Tibial nerve (tissue), 4 donors: ENCODE results near the gene PFKM. TPM values are rescaled to one million over a fixed set of nuclear protein-coding genes. Genes with fewer than 3 reads are reported as not detected.

ENCODE experiments used
- DNase-seq, 2 donors: peaks; one replicate each; pipeline ENCODE4 v3.0.0-alpha.2; 2019; ENCODE audit warnings: low spot score in 2 of 2
- H3K27ac ChIP-seq, 4 donors: fragments of 200-600 bp; sonication (generic) in 3 of 4; one replicate each; pipeline ENCODE4 v1.5.1; 2017 to 2019; ENCODE audit warnings: mild to moderate bottlenecking in 1 of 4
- H3K27me3 ChIP-seq, 2 donors: fragments of 200-600 bp; sonication (generic) in 1 of 2; one replicate each; pipeline versions ENCODE4 v1.5.1 to v1.6.0; 2017 to 2019
- H3K36me3 ChIP-seq, 3 donors: fragments of 200-600 bp; sonication (generic); one replicate each; pipeline ENCODE4 v1.5.1; 2018 to 2019
- H3K4me1 ChIP-seq, 4 donors: fragments of 200-600 bp; sonication (generic) in 3 of 4; one replicate each; pipeline ENCODE4 v1.5.1; 2017 to 2019
- H3K4me3 ChIP-seq, 4 donors: fragments of 200-600 bp; sonication (generic) in 3 of 4; one replicate each; pipeline ENCODE4 v1.5.1; 2017 to 2019; ENCODE audit warnings: mild to moderate bottlenecking in 1 of 4, moderate library complexity in 1 of 4
- H3K9me3 ChIP-seq, 4 donors: fragments of 200-600 bp; sonication (generic) in 3 of 4; one replicate each; pipeline ENCODE4 v1.5.1; 2017 to 2019
- CTCF ChIP-seq, 5 experiments: fragments of 200-600 bp in 3 of 5; fragments of 450-650 bp in 2 of 5; sonication (generic) in 3 of 5; IDR thresholded peaks; one replicate each; pipeline ENCODE4 v1.5.1; 2016 to 2019; ENCODE audit warnings: antibody characterized with exemption in 5 of 5, mild to moderate bottlenecking in 3 of 5, moderate library complexity in 2 of 5
- EP300 ChIP-seq, 2 donors: sonication (generic); formaldehyde crosslinking; IDR thresholded peaks; one replicate each; pipeline ENCODE4 v1.6.1; 2017; ENCODE audit warnings: antibody characterized with exemption in 2 of 2, mild to moderate bottlenecking in 1 of 2
- POLR2A ChIP-seq, 2 donors: fragments of 450-650 bp; IDR thresholded peaks; one replicate each; pipeline ENCODE4 v1.6.1; 2017; ENCODE audit warnings: antibody characterized with exemption in 2 of 2, mild to moderate bottlenecking in 2 of 2, moderate library complexity in 2 of 2
- WGBS, 2 donors: methylation state at CpG; one replicate each; pipeline ENCODE4 v1.1.5; 2018; 5-methylcytosine and 5-hydroxymethylcytosine counted together
- total RNA-seq, 4 donors: library from RNA; depleted of rRNA; stranded (reverse); fragments of >200 nt; gene quantifications; one replicate each; pipeline ENCODE4 v1.1.0, GENCODE V29; 2016

Gene PFKM
- total RNA-seq, 4 donors from 2014 or later = 37.5 to 51.1 (median 47.4) TPM

GRCh38 chr12:48080821-48081220, 38.3 kb upstream of the PFKM start:
- Histone ChIP-seq H3K4me3 (no peak overlapping the region), H3K27me3 (no peaks in the 10 kb centered on the region), H3K9me3 (no peaks in the 10 kb centered on the region), H3K27ac (no peak overlapping the region), H3K36me3 (peaks cover 0 to 36% (median 0%) of the 10 kb centered on the region in 3 donors), H3K4me1 (no peaks in the 10 kb centered on the region)
- DNase-seq = no peak
- WGBS, 2 donors = 96% methylated on average over 3 of the region's 3 CpGs
- TF ChIP-seq CTCF (IDR thresholded peaks at IDR 0.05) (no peak), POLR2A (IDR thresholded peaks at IDR 0.05) (no peak), EP300 (IDR thresholded peaks at IDR 0.05) (no peak)

- Histone ChIP-seq H3K27me3 (no peaks in the 10 kb centered on the region), H3K27ac (no peak overlapping the region), H3K4me1 (no peaks in the 10 kb centered on the region), H3K36me3 (peaks cover 0 to 65% (median 7%) of the 10 kb centered on the region in 3 donors), H3K4me3 (no peak overlapping the region), H3K9me3 (no peaks in the 10 kb centered on the region)
- WGBS, 2 donors = 20 to 30% methylated on average over 1 of the region's 1 CpG
- no peak for DNase-seq
- TF ChIP-seq CTCF (IDR thresholded peaks at IDR 0.05) = peak in 2 of 5 experiments; percentile 8 to 54
- TF ChIP-seq POLR2A (IDR thresholded peaks at IDR 0.05) = no peak
These were observed 35.1 kb upstream of the PFKM start for GRCh38 chr12:48084066-48084465.

GRCh38 chr12:48084841-48085460, 34.2 kb upstream of the PFKM start:
- no peak for DNase-seq
- no peak for TF ChIP-seq CTCF (IDR thresholded peaks at IDR 0.05)
- TF ChIP-seq EP300 (IDR thresholded peaks at IDR 0.05) = no peak
- TF ChIP-seq POLR2A (IDR thresholded peaks at IDR 0.05) = no peak
- Histone ChIP-seq H3K9me3 (no peaks in the 10 kb centered on the region), H3K27ac (no peak overlapping the region), H3K27me3 (no peaks in the 10 kb centered on the region), H3K4me3 (no peak overlapping the region), H3K36me3 (peaks cover 0 to 72% (median 7%) of the 10 kb centered on the region in 3 donors), H3K4me1 (no peaks in the 10 kb centered on the region)
- 91 to 92% methylated on average over 12 of the region's 12 CpGs for WGBS, 2 donors

- Histone ChIP-seq H3K36me3 (peaks cover 0 to 80% (median 7%) of the 10 kb centered on the region in 3 donors), H3K27me3 (no peaks in the 10 kb centered on the region), H3K4me1 (no peaks in the 10 kb centered on the region), H3K4me3 (no peak overlapping the region), H3K27ac (no peak overlapping the region), H3K9me3 (no peaks in the 10 kb centered on the region)
- 83 to 87% methylated on average over 3 of the region's 3 CpGs for WGBS, 2 donors
- TF ChIP-seq EP300 (IDR thresholded peaks at IDR 0.05) = no peak
- no peak for DNase-seq
These were observed 32.8 kb upstream of the PFKM start for GRCh38 chr12:48086327-48086726.

- Histone ChIP-seq H3K27ac (no peak overlapping the region), H3K27me3 (no peaks in the 10 kb centered on the region), H3K4me3 (no peak overlapping the region), H3K4me1 (no peaks in the 10 kb centered on the region), H3K9me3 (no peaks in the 10 kb centered on the region), H3K36me3 (peaks cover 0 to 80% (median 7%) of the 10 kb centered on the region in 3 donors)
- WGBS, 2 donors = 77% methylated on average over 1 of the region's 1 CpG
- DNase-seq = no peak
- TF ChIP-seq CTCF (IDR thresholded peaks at IDR 0.05) (no peak), EP300 (IDR thresholded peaks at IDR 0.05) (no peak)
These were observed 26.6 kb upstream of the PFKM start for GRCh38 chr12:48092611-48093010.
